ENCODE measurements around the gene ESM1. TPM values are rescaled to one million over a fixed set of nuclear protein-coding genes. Genes with fewer than 3 reads are reported as not detected.

Gene ESM1
- total and polyA plus RNA-seq, 3 donors from 2014 or later: 0.50 to 1.1 (median 0.87) TPM

- Histone ChIP-seq H3K4me1 (no peaks in the 10 kb centered on the region), H3K27ac (no peak overlapping the region), H3K36me3 (ENCODE audit: low read depth, missing control alignments) (no peaks in the 10 kb centered on the region), H3K4me3 (no peak overlapping the region), H3K9me3 (no peaks in the 10 kb centered on the region), H3K27me3 (no peaks in the 10 kb centered on the region)
- intact Hi-C loops (cut with DNase I; ENCODE audit: low total_unique reads): no loop called here
- WGBS, 2 donors: 77 to 78% methylated on average over 5 of the region's 5 CpGs
- no peak for DNase-seq
- no peak for TF ChIP-seq POLR2A (IDR thresholded peaks at IDR 0.05)
- TF ChIP-seq CTCF (IDR thresholded peaks at IDR 0.05): no peak
Observed at GRCh38 chr5:54969856-54970828, 15.3 kb downstream of the ESM1 start.

- intact Hi-C loops (cut with DNase I; ENCODE audit: low total_unique reads): no loop called here
- no peaks in the 10 kb centered on the region for H3K27me3 ChIP-seq
- H3K4me3 ChIP-seq: no peak overlapping the region
- TF ChIP-seq CTCF (IDR thresholded peaks at IDR 0.05) (no peak), POLR2A (IDR thresholded peaks at IDR 0.05) (no peak)
- WGBS, 2 donors: 81 to 92% methylated on average over 4 of the region's 4 CpGs
- DNase-seq: no peak
- H3K27ac ChIP-seq: no peak overlapping the region
- H3K36me3 ChIP-seq (ENCODE audit: low read depth, missing control alignments): no peaks in the 10 kb centered on the region
- no peaks in the 10 kb centered on the region for H3K9me3 ChIP-seq
- no peaks in the 10 kb centered on the region for H3K4me1 ChIP-seq
Observed at GRCh38 chr5:54969242-54969641, 16.2 kb downstream of the ESM1 start.

- DNase-seq: no peak
- no peak overlapping the region for H3K27ac ChIP-seq
- TF ChIP-seq CTCF (IDR thresholded peaks at IDR 0.05) (no peak), POLR2A (IDR thresholded peaks at IDR 0.05) (no peak)
- H3K4me3 ChIP-seq: no peak overlapping the region
- H3K36me3 ChIP-seq (ENCODE audit: low read depth, missing control alignments): no peaks in the 10 kb centered on the region
- no peaks in the 10 kb centered on the region for H3K4me1 ChIP-seq
- no peaks in the 10 kb centered on the region for H3K27me3 ChIP-seq
- intact Hi-C loops (cut with DNase I; ENCODE audit: low total_unique reads): no loop called here
- WGBS, 2 donors: 76 to 80% methylated on average over 3 of the region's 3 CpGs
- no peaks in the 10 kb centered on the region for H3K9me3 ChIP-seq
Observed at GRCh38 chr5:54965806-54966205, 19.6 kb downstream of the ESM1 start.

- intact Hi-C loops (cut with DNase I; ENCODE audit: low total_unique reads): no loop called here
Observed at GRCh38 chr5:54964405-54964804, 21.0 kb downstream of the ESM1 start.

More at GRCh38 chr5:54964405-54964804, 21.0 kb downstream of the ESM1 start:
- Histone ChIP-seq H3K36me3 (ENCODE audit: low read depth, missing control alignments) (no peaks in the 10 kb centered on the region), H3K9me3 (no peaks in the 10 kb centered on the region), H3K27ac (no peak overlapping the region), H3K4me3 (no peak overlapping the region), H3K4me1 (no peaks in the 10 kb centered on the region), H3K27me3 (no peaks in the 10 kb centered on the region)
- no peak for DNase-seq
- TF ChIP-seq CTCF (IDR thresholded peaks at IDR 0.05): no peak
- TF ChIP-seq POLR2A (IDR thresholded peaks at IDR 0.05): no peak

All from testis (tissue), 3 donors.